DMS153 treated with DMSO at 0.1 percent for 48 hours (cell line): ENCODE data around the gene SDHAF3.

Source experiments
- DNase-seq: peaks from one replicate; lab custom pipeline; 2025; ENCODE audit not compliant: unreplicated experiment; lab: John Stamatoyannopoulos, UW

Gene SDHAF3

GRCh38 chr7:97215556-97215955 is 98.1 kb downstream of the SDHAF3 start:
- no peak for DNase-seq

GRCh38 chr7:97218767-97219166 is 101.3 kb downstream of the SDHAF3 start:
- no peak for DNase-seq

GRCh38 chr7:97219237-97219636 is 101.7 kb downstream of the SDHAF3 start:
- DNase-seq, result no peak

- no peak for DNase-seq
These were observed 106.8 kb downstream of the SDHAF3 start for GRCh38 chr7:97224316-97224715.

GRCh38 chr7:97226541-97226940 is 109.0 kb downstream of the SDHAF3 start:
- DNase-seq, result no peak
